Body of pancreas (tissue), 4 donors: ENCODE data around the gene RAP2B. TPM values are rescaled to one million over a fixed set of nuclear protein-coding genes. Genes with fewer than 3 reads are reported as not detected.

Source experiments
- ATAC-seq: fragments of 150-250 bp; one replicate; pipeline ENCODE4 v1.9.1; 2016
- DNase-seq, 4 donors: peaks; one replicate each; pipeline ENCODE4 v3.0.0-alpha.2; 2019
- H3K27ac ChIP-seq, 4 donors: fragments of 200-600 bp; sonication (generic); 1 replicate in 3 of 4; 2 replicates in 1 of 4; pipeline versions ENCODE4 v1.5.1 to v1.6.1; 2016 to 2019; ENCODE audit warnings: mild to moderate bottlenecking in 1 of 4, mixed read lengths in 1 of 4, moderate library complexity in 1 of 4
- H3K27me3 ChIP-seq, 2 donors: fragments of 200-600 bp; sonication (generic); one replicate each; pipeline ENCODE4 v1.6.0; 2016; ENCODE audit warnings: mild to moderate bottlenecking in 1 of 2
- H3K36me3 ChIP-seq, 2 donors: fragments of 200-600 bp; sonication (generic); replicated peaks in 1 of 2; 2 replicates each; pipeline ENCODE4 v1.5.1; 2016; ENCODE audit warnings: low read depth in 2 of 2; ENCODE audit not compliant: insufficient read depth in 1 of 2
- H3K4me1 ChIP-seq: fragments of 200-600 bp; sonication (generic); one replicate; pipeline ENCODE4 v1.6.0; 2016
- H3K4me3 ChIP-seq, 2 donors: fragments of 200-600 bp; sonication (generic); 1 replicate in 1 of 2; 2 replicates in 1 of 2; pipeline ENCODE4 v1.5.1; 2016 to 2019
- H3K9me3 ChIP-seq, 3 donors: fragments of 200-600 bp; sonication (generic); 1 replicate in 2 of 3; 2 replicates in 1 of 3; pipeline ENCODE4 v1.5.1; 2016
- CTCF ChIP-seq, 7 experiments: fragments of 450-650 bp in 4 of 7; fragments of 200-600 bp in 3 of 7; sonication (generic) in 3 of 7; IDR thresholded peaks; one replicate each; pipeline ENCODE4 v1.5.1; 2016 to 2019; ENCODE audit warnings: antibody characterized with exemption in 7 of 7
- POLR2A ChIP-seq, 3 donors: fragments of 450-650 bp; IDR thresholded peaks; one replicate each; pipeline ENCODE4 v1.6.1; 2016; ENCODE audit warnings: antibody characterized with exemption in 3 of 3, mild to moderate bottlenecking in 2 of 3
- WGBS, 2 donors: methylation state at CpG; one replicate each; pipeline ENCODE4 v1.1.5; 2017; 5-methylcytosine and 5-hydroxymethylcytosine counted together
- intact Hi-C: fragments of 100-400 bp; cut with DNase I; formaldehyde crosslinking; loops from one replicate; pipeline ENCODE4 v1.15.1; 2023
- total RNA-seq, 2 donors: library from RNA; depleted of rRNA; stranded (reverse); fragments of >200 nt; gene quantifications; one replicate each; pipeline ENCODE4 v1.1.0, GENCODE V29; 2016

Gene RAP2B
- total RNA-seq, 2 donors from 2014 or later, result 3.6 to 6.5 TPM

GRCh38 chr3:153173758-153174516 is 11.9 kb downstream of the RAP2B start:
- Histone ChIP-seq H3K27ac (no peak overlapping the region), H3K4me3 (no peak overlapping the region), H3K27me3 (no peaks in the 10 kb centered on the region), H3K4me1 (no peaks in the 10 kb centered on the region), H3K9me3 (no peaks in the 10 kb centered on the region), H3K36me3 (no peaks in the 10 kb centered on the region)
- ATAC-seq (no peak), DNase-seq (no peak)
- WGBS, 2 donors, result 43 to 53% methylated on average over 6 of the region's 6 CpGs
- intact Hi-C loops, result no loop called here
- TF ChIP-seq CTCF (IDR thresholded peaks at IDR 0.05) (no peak), POLR2A (IDR thresholded peaks at IDR 0.05) (no peak)

GRCh38 chr3:153176197-153176596 is 14.2 kb downstream of the RAP2B start:
- Histone ChIP-seq H3K27me3 (no peaks in the 10 kb centered on the region), H3K9me3 (no peaks in the 10 kb centered on the region), H3K27ac (no peak overlapping the region), H3K36me3 (no peaks in the 10 kb centered on the region), H3K4me3 (no peak overlapping the region), H3K4me1 (no peaks in the 10 kb centered on the region)
- 92 to 94% methylated on average over 3 of the region's 3 CpGs for WGBS, 2 donors
- no peak for DNase-seq
- intact Hi-C loops, result no loop called here
- TF ChIP-seq CTCF (IDR thresholded peaks at IDR 0.05) (no peak), POLR2A (IDR thresholded peaks at IDR 0.05) (no peak)
- no peak for ATAC-seq

- Histone ChIP-seq H3K27ac (no peak overlapping the region), H3K4me1 (no peaks in the 10 kb centered on the region), H3K27me3 (no peaks in the 10 kb centered on the region), H3K9me3 (no peaks in the 10 kb centered on the region), H3K4me3 (no peak overlapping the region), H3K36me3 (no peaks in the 10 kb centered on the region)
- DNase-seq (no peak), ATAC-seq (no peak)
- intact Hi-C loops, result no loop called here
- 79 to 91% methylated on average over 1 of the region's 1 CpG for WGBS, 2 donors
- no peak for TF ChIP-seq POLR2A (IDR thresholded peaks at IDR 0.05)
- TF ChIP-seq CTCF (IDR thresholded peaks at IDR 0.05), result no peak
Observed at GRCh38 chr3:153180860-153181372, 18.9 kb downstream of the RAP2B start.

- Histone ChIP-seq H3K4me3 (no peak overlapping the region), H3K27me3 (no peaks in the 10 kb centered on the region), H3K36me3 (no peaks in the 10 kb centered on the region), H3K9me3 (no peaks in the 10 kb centered on the region), H3K4me1 (no peaks in the 10 kb centered on the region), H3K27ac (no peak overlapping the region)
- DNase-seq (no peak), ATAC-seq (no peak)
- intact Hi-C loops, result no loop called here
- WGBS, 2 donors, result 69 to 85% methylated on average over 6 of the region's 6 CpGs
- TF ChIP-seq POLR2A (IDR thresholded peaks at IDR 0.05) (no peak), CTCF (IDR thresholded peaks at IDR 0.05) (no peak)
Observed at GRCh38 chr3:153182501-153183293, 20.7 kb downstream of the RAP2B start.
